ENCODE measurements around the gene PITPNC1. TPM values are rescaled to one million over a fixed set of nuclear protein-coding genes. Genes with fewer than 3 reads are reported as not detected.
"Not testable (repeated sequence)": the region's sequence is repeated elsewhere in the genome, so short reads cannot be mapped to it uniquely, and the experiment has no call there.

PITPNC1 gene
- 1 to 10 TPM; 1.6 to 6.0 (median 3.2) TPM for total RNA-seq

- DNase-seq (ENCODE audit: low spot score in 2 of 2) = peak; percentile 91 to 92
- H3K9me3 ChIP-seq = no peaks in the 10 kb centered on the region
- TF ChIP-seq POLR2AphosphoS5 (IDR thresholded peaks at IDR 0.05) = peak in 1 of 3 donors; percentile 22
- no peak for TF ChIP-seq EP300 (IDR thresholded peaks at IDR 0.05)
- no peak for TF ChIP-seq CTCF (IDR thresholded peaks at IDR 0.05)
- TF ChIP-seq POLR2A (IDR thresholded peaks at IDR 0.05) = peak in 1 of 2 donors; percentile 63
- no peaks in the 10 kb centered on the region for H3K27me3 ChIP-seq
- H3K4me1 ChIP-seq = peaks cover 27% of the 10 kb centered on the region
- under 1% methylated on average over 26 of the region's 56 CpGs for WGBS
- peak within 1 kb of the TSS; percentile 89 for H3K27ac ChIP-seq
- no peaks in the 10 kb centered on the region for H3K36me3 ChIP-seq
- peak within 1 kb of the TSS; percentile 92 for H3K4me3 ChIP-seq
Measured at GRCh38 chr17:67376737-67377487, at the start of gene PITPNC1. Gene PITPNC1 (plus strand): TSS chr17:67377281.

GRCh38 chr17:67328026-67328425, 49.1 kb upstream of the PITPNC1 start:
- H3K4me1 ChIP-seq = no peaks in the 10 kb centered on the region
- TF ChIP-seq CTCF (IDR thresholded peaks at IDR 0.05) = no peak
- no peak for TF ChIP-seq POLR2A (IDR thresholded peaks at IDR 0.05)
- no peak for TF ChIP-seq EP300 (IDR thresholded peaks at IDR 0.05)
- no peak for TF ChIP-seq POLR2AphosphoS5 (IDR thresholded peaks at IDR 0.05)
- no peak overlapping the region for H3K27ac ChIP-seq
- 64% methylated on average over 3 of the region's 3 CpGs for WGBS
- H3K36me3 ChIP-seq = no peaks in the 10 kb centered on the region
- H3K27me3 ChIP-seq = no peaks in the 10 kb centered on the region
- no peak for DNase-seq (ENCODE audit: low spot score in 2 of 2)
- peaks cover 2% of the 10 kb centered on the region for H3K9me3 ChIP-seq
- H3K4me3 ChIP-seq = no peak overlapping the region

- 90% methylated on average over 7 of the region's 8 CpGs for WGBS
Measured at GRCh38 chr17:67331381-67332161, 45.5 kb upstream of the PITPNC1 start.

GRCh38 chr17:67332162-67332508, 44.9 kb upstream of the PITPNC1 start:
- not testable (repeated sequence) for H3K4me1 ChIP-seq; DNase-seq (ENCODE audit: low spot score in 2 of 2); H3K9me3 ChIP-seq; H3K27ac ChIP-seq; H3K4me3 ChIP-seq; H3K27me3 ChIP-seq; H3K36me3 ChIP-seq
- WGBS = 96% methylated on average over 1 of the region's 1 CpG

More at GRCh38 chr17:67331381-67332161, 45.5 kb upstream of the PITPNC1 start:
- not testable (repeated sequence) for H3K36me3 ChIP-seq; H3K27ac ChIP-seq; H3K4me1 ChIP-seq; H3K27me3 ChIP-seq; H3K9me3 ChIP-seq; H3K4me3 ChIP-seq; DNase-seq (ENCODE audit: low spot score in 2 of 2)

- Histone ChIP-seq H3K9me3 (no peaks in the 10 kb centered on the region), H3K4me3 (no peak overlapping the region), H3K27ac (no peak overlapping the region), H3K27me3 (no peaks in the 10 kb centered on the region), H3K4me1 (no peaks in the 10 kb centered on the region), H3K36me3 (no peaks in the 10 kb centered on the region)
- no peak for DNase-seq (ENCODE audit: low spot score in 2 of 2)
- TF ChIP-seq CTCF (IDR thresholded peaks at IDR 0.05) (no peak), POLR2A (IDR thresholded peaks at IDR 0.05) (no peak), POLR2AphosphoS5 (IDR thresholded peaks at IDR 0.05) (no peak), EP300 (IDR thresholded peaks at IDR 0.05) (no peak)
- WGBS = 86% methylated on average over 5 of the region's 5 CpGs
Measured at GRCh38 chr17:67335245-67335835, 41.7 kb upstream of the PITPNC1 start.

- no peaks in the 10 kb centered on the region for H3K27me3 ChIP-seq
- TF ChIP-seq POLR2AphosphoS5 (IDR thresholded peaks at IDR 0.05) (no peak), CTCF (IDR thresholded peaks at IDR 0.05) (no peak), EP300 (IDR thresholded peaks at IDR 0.05) (no peak), POLR2A (IDR thresholded peaks at IDR 0.05) (no peak)
- H3K36me3 ChIP-seq = peaks cover 13% of the 10 kb centered on the region
- no peak for DNase-seq (ENCODE audit: low spot score in 2 of 2)
- 93% methylated on average over 12 of the region's 12 CpGs for WGBS
- H3K4me3 ChIP-seq = no peak overlapping the region
- no peak overlapping the region for H3K27ac ChIP-seq
- H3K4me1 ChIP-seq = no peaks in the 10 kb centered on the region
- no peaks in the 10 kb centered on the region for H3K9me3 ChIP-seq
Measured at GRCh38 chr17:67336859-67337258, 40.2 kb upstream of the PITPNC1 start.

- peaks cover 26% of the 10 kb centered on the region for H3K36me3 ChIP-seq
- not testable (repeated sequence) for H3K27me3 ChIP-seq; H3K4me3 ChIP-seq; H3K4me1 ChIP-seq; DNase-seq (ENCODE audit: low spot score in 2 of 2); H3K9me3 ChIP-seq; H3K27ac ChIP-seq
- 95% methylated on average over 7 of the region's 7 CpGs for WGBS
Measured at GRCh38 chr17:67338353-67338752, 38.7 kb upstream of the PITPNC1 start.

Measured in suprapubic skin (tissue), 4 donors.